Activated effector memory CD4-positive, alpha-beta T cell treated with anti-CD3 and anti-CD28 coated beads, Interleukin-2, amount 50 U/mL, for 16 hours (primary cell): ENCODE measurements around the gene OR5A1.

Experiments
- DNase-seq: peaks from one replicate; pipeline ENCODE4 v3.0.0-alpha.2; 2020

OR5A1 gene

DNA sequence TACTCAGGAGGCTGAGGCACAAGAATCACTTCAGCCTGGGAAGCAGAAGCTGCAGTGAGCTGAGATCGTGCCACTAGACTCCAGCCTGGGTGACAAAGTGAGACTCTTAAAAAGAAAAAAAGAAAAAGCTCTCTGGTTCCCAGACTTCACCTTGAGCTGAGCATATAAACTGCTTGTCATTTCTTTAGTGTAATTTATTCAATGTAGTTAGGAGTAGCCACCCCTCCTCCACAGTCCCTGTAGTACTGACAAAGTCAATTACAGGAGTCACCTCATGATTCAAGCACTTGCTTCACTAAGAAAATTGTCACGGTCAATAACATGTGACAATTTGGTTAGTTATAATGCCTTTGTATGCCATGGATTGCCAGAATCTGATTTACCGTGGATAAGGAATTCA is 44.1 kb downstream of the OR5A1 start:
- DNase-seq = no peak
